ENCODE data around the gene TRIM27. TPM values are rescaled to one million over a fixed set of nuclear protein-coding genes. Genes with fewer than 3 reads are reported as not detected.
"Not testable (repeated sequence)": the region's sequence is repeated elsewhere in the genome, so short reads cannot be mapped to it uniquely, and the experiment has no call there.

Gene TRIM27
- total RNA-seq, 1 donor from 2014 or later: 54.5 TPM

DNA sequence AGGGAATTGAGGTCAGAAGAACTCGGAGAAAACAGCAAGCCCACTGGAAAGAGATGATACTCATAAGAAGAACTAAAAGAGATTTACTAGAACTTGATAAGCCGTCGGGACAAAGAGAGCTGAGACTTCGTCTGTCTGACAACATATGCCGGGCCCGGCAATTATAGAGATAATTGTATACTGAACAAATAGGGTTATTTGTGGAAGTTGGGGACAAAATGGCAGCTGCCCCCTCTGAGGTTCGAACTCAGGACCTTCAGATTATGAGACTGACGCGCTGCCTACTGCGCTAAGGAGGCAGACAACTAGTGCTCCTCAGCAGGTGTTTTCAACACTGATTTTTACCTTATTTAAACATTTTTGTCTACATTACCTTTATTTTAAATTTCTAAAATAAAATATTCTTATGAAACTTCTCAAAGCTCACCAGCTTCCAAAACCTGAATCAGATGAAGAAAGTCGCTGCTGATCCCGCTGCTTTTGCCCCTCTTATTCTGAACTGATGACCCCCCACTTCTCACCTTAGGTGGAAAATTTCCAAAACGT lies 29.3 kb upstream of the TRIM27 start:
- H3K36me3 Mint-ChIP-seq (ENCODE audit: low read depth, unreplicated experiment): no peaks in the 10 kb centered on the region
- H3K9me3 Mint-ChIP-seq (ENCODE audit: unreplicated experiment): no peaks in the 10 kb centered on the region
- Histone ChIP-seq H3K27me3 (ENCODE audit: insufficient read depth, low read length) (peaks cover 5% of the 10 kb centered on the region), H3K36me3 (ENCODE audit: insufficient read depth, low read length) (no peaks in the 10 kb centered on the region), H3K9ac (ENCODE audit: low read length) (peak overlapping the region; percentile 38), H2AFZ (ENCODE audit: low read depth, low read length) (peak overlapping the region; percentile 67), H3K9me3 (ENCODE audit: insufficient read depth, low read depth, low read length) (no peaks in the 10 kb centered on the region), H4K20me1 (ENCODE audit: insufficient read depth, low read length) (no peaks in the 10 kb centered on the region), H3K4me1 (ENCODE audit: insufficient read depth, low read length) (peaks cover under 1% of the 10 kb centered on the region), H3K4me3 (ENCODE audit: insufficient read depth, low read depth, low read length) (peak overlapping the region; percentile 77), H3K27ac (ENCODE audit: low read depth, low read length) (no peak overlapping the region), H3K4me2 (ENCODE audit: low read length) (peak overlapping the region; percentile 85), H3K79me2 (ENCODE audit: insufficient read depth, low read length) (no peaks in the 10 kb centered on the region)
- H3K27ac Mint-ChIP-seq (ENCODE audit: unreplicated experiment): peak overlapping the region; percentile 78
- TF ChIP-seq, protein P1, sequence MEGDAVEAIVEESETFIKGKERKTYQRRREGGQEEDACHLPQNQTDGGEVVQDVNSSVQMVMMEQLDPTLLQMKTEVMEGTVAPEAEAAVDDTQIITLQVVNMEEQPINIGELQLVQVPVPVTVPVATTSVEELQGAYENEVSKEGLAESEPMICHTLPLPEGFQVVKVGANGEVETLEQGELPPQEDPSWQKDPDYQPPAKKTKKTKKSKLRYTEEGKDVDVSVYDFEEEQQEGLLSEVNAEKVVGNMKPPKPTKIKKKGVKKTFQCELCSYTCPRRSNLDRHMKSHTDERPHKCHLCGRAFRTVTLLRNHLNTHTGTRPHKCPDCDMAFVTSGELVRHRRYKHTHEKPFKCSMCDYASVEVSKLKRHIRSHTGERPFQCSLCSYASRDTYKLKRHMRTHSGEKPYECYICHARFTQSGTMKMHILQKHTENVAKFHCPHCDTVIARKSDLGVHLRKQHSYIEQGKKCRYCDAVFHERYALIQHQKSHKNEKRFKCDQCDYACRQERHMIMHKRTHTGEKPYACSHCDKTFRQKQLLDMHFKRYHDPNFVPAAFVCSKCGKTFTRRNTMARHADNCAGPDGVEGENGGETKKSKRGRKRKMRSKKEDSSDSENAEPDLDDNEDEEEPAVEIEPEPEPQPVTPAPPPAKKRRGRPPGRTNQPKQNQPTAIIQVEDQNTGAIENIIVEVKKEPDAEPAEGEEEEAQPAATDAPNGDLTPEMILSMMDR (IDR thresholded peaks at IDR 0.05; ENCODE audit: insufficient read depth, low read depth, low read length): no peak
- TF ChIP-seq EZH2 (IDR thresholded peaks at IDR 0.05; ENCODE audit: insufficient read depth, low read length): no peak
- peak overlapping the region; percentile 94 for H3K4me3 Mint-ChIP-seq (ENCODE audit: unreplicated experiment)
- peaks cover 1% of the 10 kb centered on the region for H3K4me1 Mint-ChIP-seq (ENCODE audit: low read depth, unreplicated experiment)
- peaks cover 3% of the 10 kb centered on the region for H3K27me3 Mint-ChIP-seq (ENCODE audit: low read depth, unreplicated experiment)
- FAIRE-seq: no peak
- DNase-seq (ENCODE audit: low read depth): peak; percentile 35

DNA sequence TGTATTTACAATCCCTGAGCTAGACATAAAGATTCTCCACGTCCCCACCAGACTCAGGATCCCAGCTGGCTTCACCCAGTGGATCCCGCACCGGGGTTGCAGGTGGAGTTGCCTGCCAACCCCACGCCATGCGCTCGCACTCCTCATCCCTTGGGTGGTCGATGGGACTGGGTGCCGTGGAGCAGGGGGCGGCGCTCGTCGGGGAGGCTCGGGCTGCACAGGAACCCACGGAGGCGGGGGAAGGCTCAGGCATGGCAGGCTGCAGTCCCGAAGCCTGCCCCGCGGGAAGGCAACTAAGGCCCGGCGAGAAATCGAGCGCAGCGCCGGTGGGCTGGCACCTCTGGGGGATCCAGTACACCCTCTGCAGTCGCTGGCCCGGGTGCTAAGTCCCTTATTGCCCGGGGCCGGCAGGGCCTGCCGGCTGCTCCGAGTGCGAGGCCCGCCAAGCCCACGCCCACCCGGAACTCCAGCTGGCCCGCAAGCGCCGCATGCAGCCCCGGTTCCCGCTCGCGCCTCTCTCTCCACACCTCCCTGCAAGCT lies 25.9 kb upstream of the TRIM27 start:
- not testable (repeated sequence) for H2AFZ ChIP-seq (ENCODE audit: low read depth, low read length); H3K27me3 ChIP-seq (ENCODE audit: insufficient read depth, low read length); H3K9me3 ChIP-seq (ENCODE audit: insufficient read depth, low read depth, low read length); H3K4me3 Mint-ChIP-seq (ENCODE audit: unreplicated experiment); H3K27ac Mint-ChIP-seq (ENCODE audit: unreplicated experiment); H4K20me1 ChIP-seq (ENCODE audit: insufficient read depth, low read length); H3K79me2 ChIP-seq (ENCODE audit: insufficient read depth, low read length); H3K36me3 ChIP-seq (ENCODE audit: insufficient read depth, low read length); H3K4me2 ChIP-seq (ENCODE audit: low read length); H3K36me3 Mint-ChIP-seq (ENCODE audit: low read depth, unreplicated experiment); H3K4me1 Mint-ChIP-seq (ENCODE audit: low read depth, unreplicated experiment); DNase-seq (ENCODE audit: low read depth); FAIRE-seq; H3K27me3 Mint-ChIP-seq (ENCODE audit: low read depth, unreplicated experiment); H3K27ac ChIP-seq (ENCODE audit: low read depth, low read length); H3K4me1 ChIP-seq (ENCODE audit: insufficient read depth, low read length); H3K9me3 Mint-ChIP-seq (ENCODE audit: unreplicated experiment); H3K9ac ChIP-seq (ENCODE audit: low read length); H3K4me3 ChIP-seq (ENCODE audit: insufficient read depth, low read depth, low read length)

DNA sequence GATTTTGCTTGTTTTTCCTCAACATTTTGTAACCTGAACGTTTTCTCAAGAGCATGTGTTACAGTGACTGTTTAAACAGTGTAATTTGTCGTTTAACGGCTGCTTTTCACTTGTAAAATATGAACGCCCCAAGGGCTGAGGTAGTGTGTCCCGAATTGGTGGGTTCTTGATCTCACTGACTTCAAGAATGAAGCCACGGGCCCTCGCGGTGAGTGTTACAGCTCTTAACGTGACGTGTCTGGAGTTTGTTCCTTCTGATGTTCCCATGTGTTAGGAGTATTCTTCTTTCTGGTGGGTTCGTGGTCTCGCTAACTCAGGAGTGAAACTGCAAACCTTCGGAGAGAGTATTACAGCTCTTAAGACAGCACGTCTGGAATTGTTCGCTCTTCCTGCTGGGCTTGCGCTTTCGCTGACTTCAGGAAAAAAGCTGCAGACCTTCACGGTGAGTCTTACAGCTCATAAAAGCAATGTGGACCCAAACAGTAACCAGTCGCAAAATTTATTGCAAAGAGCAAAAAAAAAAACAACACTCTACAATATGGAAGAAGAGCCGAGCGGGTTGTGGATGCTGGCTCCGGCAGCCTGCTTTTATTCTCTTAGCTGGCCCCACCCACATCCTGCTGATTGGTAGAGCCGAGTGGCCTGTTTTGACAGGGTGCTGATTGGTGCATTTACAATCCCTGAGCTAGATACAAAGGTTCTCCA lies 25.1 kb upstream of the TRIM27 start:
- peaks cover 7% of the 10 kb centered on the region for H3K4me1 Mint-ChIP-seq (ENCODE audit: low read depth, unreplicated experiment)
- Histone ChIP-seq H3K9me3 (ENCODE audit: insufficient read depth, low read depth, low read length) (no peaks in the 10 kb centered on the region), H4K20me1 (ENCODE audit: insufficient read depth, low read length) (no peaks in the 10 kb centered on the region), H3K4me1 (ENCODE audit: insufficient read depth, low read length) (peaks cover 6% of the 10 kb centered on the region), H3K4me3 (ENCODE audit: insufficient read depth, low read depth, low read length) (no peak overlapping the region), H3K4me2 (ENCODE audit: low read length) (no peak overlapping the region), H3K9ac (ENCODE audit: low read length) (no peak overlapping the region), H3K36me3 (ENCODE audit: insufficient read depth, low read length) (no peaks in the 10 kb centered on the region), H3K27me3 (ENCODE audit: insufficient read depth, low read length) (no peaks in the 10 kb centered on the region), H3K27ac (ENCODE audit: low read depth, low read length) (no peak overlapping the region), H2AFZ (ENCODE audit: low read depth, low read length) (no peak overlapping the region), H3K79me2 (ENCODE audit: insufficient read depth, low read length) (no peaks in the 10 kb centered on the region)
- H3K27ac Mint-ChIP-seq (ENCODE audit: unreplicated experiment): no peak overlapping the region
- peak overlapping the region; percentile 42 for H3K4me3 Mint-ChIP-seq (ENCODE audit: unreplicated experiment)
- DNase-seq (ENCODE audit: low read depth): no peak
- no peaks in the 10 kb centered on the region for H3K27me3 Mint-ChIP-seq (ENCODE audit: low read depth, unreplicated experiment)
- H3K36me3 Mint-ChIP-seq (ENCODE audit: low read depth, unreplicated experiment): no peaks in the 10 kb centered on the region
- no peaks in the 10 kb centered on the region for H3K9me3 Mint-ChIP-seq (ENCODE audit: unreplicated experiment)
- FAIRE-seq: no peak
- TF ChIP-seq EZH2 (IDR thresholded peaks at IDR 0.05; ENCODE audit: insufficient read depth, low read length): no peak
